NCI-H82 treated with DMSO at 0.1 percent for 48 hours (cell line): ENCODE measurements around the gene NFE2L1.
"Not testable (repeated sequence)": the region's sequence is repeated elsewhere in the genome, so short reads cannot be mapped to it uniquely, and the experiment has no call there.

Experiments used
- DNase-seq: peaks from one replicate; lab custom pipeline; 2025; ENCODE audit not compliant: unreplicated experiment; lab: John Stamatoyannopoulos, UW

The NFE2L1 gene

GRCh38 chr17:48066656-48067055 is 18.5 kb downstream of the NFE2L1 start:
- DNase-seq, result no peak

GRCh38 chr17:48067245-48067644 is 19.1 kb downstream of the NFE2L1 start:
- DNase-seq, result no peak

GRCh38 chr17:48067808-48068207 is 19.6 kb downstream of the NFE2L1 start:
- DNase-seq, result not testable (repeated sequence)

- DNase-seq, result no peak
Measured at GRCh38 chr17:48068491-48068961, 20.4 kb downstream of the NFE2L1 start.

- no peak for DNase-seq
Measured at GRCh38 chr17:48070195-48070594, 22.0 kb downstream of the NFE2L1 start.

- DNase-seq, result no peak
Measured at GRCh38 chr17:48071654-48072053, 23.5 kb downstream of the NFE2L1 start.

GRCh38 chr17:48072811-48073210 is 24.7 kb downstream of the NFE2L1 start:
- not testable (repeated sequence) for DNase-seq

- not testable (repeated sequence) for DNase-seq
Measured at GRCh38 chr17:48073566-48074094, 25.5 kb downstream of the NFE2L1 start.

GRCh38 chr17:48074322-48075081 is 26.3 kb downstream of the NFE2L1 start:
- peak; percentile 17 for DNase-seq

- DNase-seq, result not testable (repeated sequence)
Measured at GRCh38 chr17:48077152-48077551, 29.0 kb downstream of the NFE2L1 start.

GRCh38 chr17:48081858-48082257 is 33.7 kb downstream of the NFE2L1 start:
- no peak for DNase-seq

- DNase-seq, result no peak
Measured at GRCh38 chr17:48084932-48085331, 36.8 kb downstream of the NFE2L1 start.

- no peak for DNase-seq
Measured at GRCh38 chr17:48093341-48094045, 45.3 kb downstream of the NFE2L1 start.

- DNase-seq, result no peak
Measured at GRCh38 chr17:48095611-48096010, 47.5 kb downstream of the NFE2L1 start.

GRCh38 chr17:48100160-48100559 is 52.0 kb downstream of the NFE2L1 start:
- no peak for DNase-seq

- peak; percentile 43 for DNase-seq
Measured at GRCh38 chr17:48100591-48101011, 52.4 kb downstream of the NFE2L1 start.

- peak; percentile 87 for DNase-seq
Measured at GRCh38 chr17:48101012-48101720, 53.0 kb downstream of the NFE2L1 start, which contains the start of gene CBX1. CBX1 (minus strand) TSS chr17:48101478; CDS start chr17:48077004, 24,474 bp downstream.

- no peak for DNase-seq
Measured at GRCh38 chr17:48102043-48102750, 54.0 kb downstream of the NFE2L1 start.

GRCh38 chr17:48102798-48103715 is 54.9 kb downstream of the NFE2L1 start:
- DNase-seq, result no peak

- no peak for DNase-seq
Measured at GRCh38 chr17:48104440-48104839, 56.3 kb downstream of the NFE2L1 start.
